Measurements from ENCODE around the gene DDTL. TPM values are rescaled to one million over a fixed set of nuclear protein-coding genes. Genes with fewer than 3 reads are reported as not detected.

DDTL gene
- polyA plus RNA-seq, 1 donor from 2014 or later: 1.7 TPM

GRCh38 chr22:24008022-24008283, 41.3 kb downstream of the DDTL start:
- Mint-ChIP-seq H3K9me3 (no peaks in the 10 kb centered on the region), H3K27me3 (no peaks in the 10 kb centered on the region)

DNA sequence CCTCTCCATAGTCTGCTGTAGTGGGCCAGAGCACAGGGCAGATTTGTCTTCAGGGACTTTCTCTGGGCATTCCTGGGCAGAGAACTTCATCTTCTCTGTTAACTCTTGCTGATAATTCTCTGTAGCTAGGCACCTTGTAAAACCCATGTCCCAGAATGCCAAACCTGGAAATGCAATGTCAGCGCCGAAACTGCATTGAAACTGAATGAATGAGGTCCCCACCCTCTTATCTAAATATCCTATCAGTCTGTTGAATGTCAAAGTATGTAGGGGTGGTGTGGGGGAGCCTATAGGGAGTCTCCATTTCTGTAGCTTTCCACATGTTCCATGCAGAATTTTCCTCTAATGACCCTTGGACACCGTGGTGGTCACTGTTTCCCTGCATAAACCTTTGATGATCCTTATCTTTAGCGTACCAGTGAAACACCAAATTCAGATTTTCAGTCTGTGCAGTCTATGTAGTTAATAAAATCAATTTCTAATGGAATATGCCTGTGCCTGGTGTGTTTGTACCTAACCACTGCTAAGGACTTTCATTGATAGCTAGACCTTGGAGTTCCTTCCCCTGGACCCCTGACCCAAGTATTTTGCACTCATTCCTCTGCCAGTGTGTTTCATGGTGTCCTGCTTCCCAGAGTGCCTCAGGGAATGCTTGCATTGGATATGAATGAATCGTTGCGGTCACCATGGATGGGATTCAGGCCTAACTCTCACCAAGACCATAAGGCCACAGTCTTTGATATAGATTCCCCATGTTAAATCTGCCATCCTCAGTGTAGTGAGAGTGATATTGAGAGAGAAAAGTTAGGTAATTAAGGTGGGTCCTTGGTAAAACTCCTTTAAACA, 41.9 kb downstream of the DDTL start:
- Mint-ChIP-seq H3K27ac (peak overlapping the region in 1 of 3 donors; percentile 12), H3K27me3 (no peaks in the 10 kb centered on the region), H3K4me3 (peak overlapping the region in 1 of 4 donors; percentile 0), H3K9me3 (no peaks in the 10 kb centered on the region), H3K4me1 (peaks cover 5 to 15% (median 13%) of the 10 kb centered on the region in 3 donors), H3K36me3 (no peaks in the 10 kb centered on the region)

More at GRCh38 chr22:24008022-24008283, 41.3 kb downstream of the DDTL start:
- Mint-ChIP-seq H3K36me3 (no peaks in the 10 kb centered on the region), H3K4me3 (no peak overlapping the region), H3K4me1 (peaks cover 4 to 12% (median 9%) of the 10 kb centered on the region in 3 donors), H3K27ac (peak overlapping the region in 1 of 3 donors; percentile 12)

DNA sequence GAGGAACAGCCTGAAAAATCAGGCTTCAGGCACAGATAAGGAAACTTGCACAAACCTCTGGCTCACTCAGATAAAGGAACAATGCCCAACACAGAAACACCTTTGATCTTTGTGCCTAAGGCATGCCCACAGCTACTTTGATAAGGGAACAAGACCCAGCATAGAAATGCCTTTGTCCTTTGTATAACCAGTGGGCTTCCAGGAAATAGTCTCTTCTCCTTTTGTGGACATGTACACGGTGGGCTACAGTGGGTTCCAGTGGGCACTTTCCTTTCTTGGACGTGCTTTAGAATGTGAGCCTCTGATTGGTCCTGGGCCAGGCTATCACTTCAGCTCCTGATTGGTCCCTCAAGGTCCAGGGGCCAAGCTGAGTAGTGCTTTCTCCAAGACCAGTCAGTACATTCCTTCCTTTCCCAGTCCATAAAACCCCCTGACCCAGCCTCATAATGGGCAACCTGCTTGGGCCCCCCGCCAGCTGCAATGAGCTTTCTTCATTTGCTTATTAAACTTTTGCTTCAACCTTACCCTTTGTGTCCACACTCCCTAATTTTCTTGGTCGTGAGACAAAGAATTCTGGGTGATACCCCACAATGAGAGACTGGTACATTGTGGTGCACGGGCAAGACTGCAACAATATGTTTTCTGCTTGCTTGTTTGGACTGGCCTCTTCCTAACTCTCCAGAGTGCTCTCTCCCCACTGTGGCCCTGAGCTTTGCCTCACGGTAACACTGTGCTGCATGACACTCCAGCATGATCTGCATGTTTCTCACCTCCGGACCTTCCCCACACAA, 42.7 kb downstream of the DDTL start:
- no peaks in the 10 kb centered on the region for H3K9me3 Mint-ChIP-seq
- H3K36me3 Mint-ChIP-seq: no peaks in the 10 kb centered on the region
- no peaks in the 10 kb centered on the region for H3K27me3 Mint-ChIP-seq
- peak overlapping the region in 1 of 3 donors; percentile 2 for H3K27ac Mint-ChIP-seq
- peak overlapping the region in 1 of 4 donors; percentile 23 for H3K4me3 Mint-ChIP-seq
- H3K4me1 Mint-ChIP-seq: peaks cover 5 to 20% (median 20%) of the 10 kb centered on the region in 3 donors

DNA sequence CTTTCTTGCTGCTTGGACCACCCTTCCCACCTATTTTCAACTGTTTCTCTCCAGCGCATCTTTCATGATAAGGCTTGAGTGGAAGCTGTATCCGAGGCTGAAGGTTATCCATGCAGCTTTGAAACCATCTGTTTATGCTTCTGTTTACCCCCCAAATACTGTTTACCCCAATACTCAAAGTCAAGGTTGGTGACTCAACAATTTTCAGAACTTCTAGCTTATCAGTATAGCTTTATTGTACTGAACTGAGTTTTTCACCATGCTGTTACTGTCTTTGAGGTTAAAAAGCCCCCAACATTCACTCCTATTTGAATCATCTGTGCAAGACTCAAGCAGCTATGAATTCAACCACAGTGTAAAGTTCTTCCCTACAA, 43.3 kb downstream of the DDTL start:
- Mint-ChIP-seq H3K27ac (peak overlapping the region in 2 of 3 donors; percentile 91 to 99), H3K36me3 (no peaks in the 10 kb centered on the region), H3K9me3 (no peaks in the 10 kb centered on the region), H3K4me1 (peaks cover 7 to 25% (median 23%) of the 10 kb centered on the region in 3 donors), H3K27me3 (no peaks in the 10 kb centered on the region), H3K4me3 (peak overlapping the region; percentile 31 to 96 (median 72))

- Mint-ChIP-seq H3K4me1 (peaks cover 7 to 30% (median 26%) of the 10 kb centered on the region in 3 donors), H3K36me3 (no peaks in the 10 kb centered on the region), H3K27me3 (no peaks in the 10 kb centered on the region), H3K9me3 (no peaks in the 10 kb centered on the region), H3K27ac (peak overlapping the region; percentile 91 to 99 (median 95)), H3K4me3 (peak overlapping the region; percentile 96 to 99 (median 96))
These were observed 45.0 kb downstream of the DDTL start for GRCh38 chr22:24011735-24012068.

DNA sequence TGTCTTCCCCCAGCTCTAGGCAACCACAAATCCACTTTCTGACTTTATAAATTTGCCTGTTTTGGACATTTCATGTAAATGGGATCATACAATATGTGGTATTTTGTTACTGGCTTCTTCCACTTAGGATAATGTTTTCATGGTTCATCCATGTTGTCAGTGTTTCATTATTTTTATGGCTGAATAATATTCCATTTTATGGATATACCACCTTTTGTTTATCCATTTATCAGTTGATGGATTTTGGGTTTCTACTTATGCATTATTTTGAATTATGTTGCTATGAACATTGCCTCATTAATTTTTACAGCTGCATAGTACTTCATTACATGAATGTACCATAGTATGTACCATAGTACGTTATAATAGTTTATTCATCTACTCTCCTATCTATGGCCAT, 49.5 kb downstream of the DDTL start:
- no peaks in the 10 kb centered on the region for H3K9me3 Mint-ChIP-seq
- peaks cover 12 to 24% (median 22%) of the 10 kb centered on the region in 3 donors for H3K4me1 Mint-ChIP-seq
- H3K36me3 Mint-ChIP-seq: peaks cover 4% of the 10 kb centered on the region
- H3K27ac Mint-ChIP-seq: peak overlapping the region in 1 of 3 donors; percentile 21
- H3K4me3 Mint-ChIP-seq: no peak overlapping the region
- no peaks in the 10 kb centered on the region for H3K27me3 Mint-ChIP-seq

DNA sequence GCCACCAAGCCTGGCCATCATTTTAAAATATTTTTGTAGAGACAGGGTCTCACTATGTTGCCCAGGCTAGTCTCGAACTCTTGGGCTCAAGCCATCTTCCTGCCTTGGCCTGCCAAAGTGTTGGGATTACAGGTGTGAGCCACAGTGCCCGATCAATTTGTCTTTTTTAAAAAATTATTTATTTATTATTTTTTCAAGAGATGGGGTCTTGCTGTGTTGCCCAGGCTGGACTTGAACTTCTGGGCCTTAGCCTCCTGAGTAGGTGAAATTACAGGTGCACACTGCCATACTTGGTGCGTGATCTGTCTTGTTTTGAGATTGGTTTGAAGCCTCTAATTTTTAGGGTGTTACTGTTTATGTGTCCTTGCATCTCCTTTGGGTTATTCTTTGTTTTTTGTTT, 54.6 kb downstream of the DDTL start:
- no peaks in the 10 kb centered on the region for H3K27me3 Mint-ChIP-seq
- peak overlapping the region in 1 of 3 donors; percentile 34 for H3K27ac Mint-ChIP-seq
- H3K4me3 Mint-ChIP-seq: no peak overlapping the region
- H3K9me3 Mint-ChIP-seq: no peaks in the 10 kb centered on the region
- peaks cover 6 to 15% (median 9%) of the 10 kb centered on the region in 3 donors for H3K4me1 Mint-ChIP-seq
- peaks cover 21% of the 10 kb centered on the region for H3K36me3 Mint-ChIP-seq

Other genes starting within 250 kb of the DDTL start
- gene ZNF70, start 215.8 kb upstream of the DDTL start, polyA plus RNA-seq: 0.20 TPM
- gene VPREB3, start 212.5 kb upstream of the DDTL start, polyA plus RNA-seq: 1,081 TPM
- not detected for gene C22orf15, start 203.9 kb upstream of the DDTL start, polyA plus RNA-seq
- 70.6 TPM for gene CHCHD10, start 198.9 kb upstream of the DDTL start, polyA plus RNA-seq
- gene MMP11, start 194.0 kb upstream of the DDTL start, polyA plus RNA-seq: 6.6 TPM
- gene SMARCB1, start 179.9 kb upstream of the DDTL start, polyA plus RNA-seq: 117 TPM
- 49.4 TPM for gene DERL3, start 127.9 kb upstream of the DDTL start, polyA plus RNA-seq
- gene SLC2A11, start 109.0 kb upstream of the DDTL start, polyA plus RNA-seq: 20.7 TPM
- 1,216 TPM for gene MIF, start 72.5 kb upstream of the DDTL start, polyA plus RNA-seq
- not detected for gene GSTT2B, start 5.7 kb upstream of the DDTL start, polyA plus RNA-seq
- 158 TPM for gene DDT, start 7.6 kb downstream of the DDTL start, polyA plus RNA-seq
- gene GSTT2, start 13.2 kb downstream of the DDTL start, polyA plus RNA-seq: not detected
- gene GSTT4, start 38.6 kb downstream of the DDTL start, polyA plus RNA-seq: not detected
- gene CABIN1, start 44.4 kb downstream of the DDTL start, polyA plus RNA-seq: 9.0 TPM
- not detected for gene SUSD2, start 214.6 kb downstream of the DDTL start, polyA plus RNA-seq

All from IgD-negative memory B cell (primary cell).